Fibroblast of villous mesenchyme (primary cell): ENCODE measurements around the gene HINFP. TPM values are rescaled to one million over a fixed set of nuclear protein-coding genes. Genes with fewer than 3 reads are reported as not detected.
A peak's percentile ranks its signal among the peaks of the same experiment; 100 is the strongest.

Experiments used
- DNase-seq: peaks from one replicate; pipeline ENCODE4 v3.0.0-alpha.2; 2010; ENCODE audit warnings: low read depth
- H3K4me3 ChIP-seq: 2 replicates; pipeline ENCODE4 v1.5.1; 2011; ENCODE audit warnings: low read depth, mild to moderate bottlenecking, low read length
- CTCF ChIP-seq: IDR thresholded peaks from 2 replicates; pipeline ENCODE4 v1.5.1; 2012; ENCODE audit warnings: low read depth, mild to moderate bottlenecking, low read length; ENCODE audit not compliant: insufficient read depth
- total RNA-seq: library from RNA; depleted of rRNA; stranded (reverse); fragments of >200 nt; gene quantifications from 2 replicates; pipeline ENCODE4 v1.2.3, GENCODE V29; 2012

HINFP gene
- total RNA-seq, 1 donor, result 18.6 TPM

GRCh38 chr11:119085437-119085847 lies 35.9 kb upstream of the HINFP start:
- peak; percentile 39 for DNase-seq
- TF ChIP-seq CTCF, result no peak
- H3K4me3 ChIP-seq, result peak overlapping the region; percentile 97

GRCh38 chr11:119087123-119087522 lies 34.3 kb upstream of the HINFP start:
- DNase-seq, result no peak
- no peak overlapping the region for H3K4me3 ChIP-seq
- TF ChIP-seq CTCF, result no peak

DNA sequence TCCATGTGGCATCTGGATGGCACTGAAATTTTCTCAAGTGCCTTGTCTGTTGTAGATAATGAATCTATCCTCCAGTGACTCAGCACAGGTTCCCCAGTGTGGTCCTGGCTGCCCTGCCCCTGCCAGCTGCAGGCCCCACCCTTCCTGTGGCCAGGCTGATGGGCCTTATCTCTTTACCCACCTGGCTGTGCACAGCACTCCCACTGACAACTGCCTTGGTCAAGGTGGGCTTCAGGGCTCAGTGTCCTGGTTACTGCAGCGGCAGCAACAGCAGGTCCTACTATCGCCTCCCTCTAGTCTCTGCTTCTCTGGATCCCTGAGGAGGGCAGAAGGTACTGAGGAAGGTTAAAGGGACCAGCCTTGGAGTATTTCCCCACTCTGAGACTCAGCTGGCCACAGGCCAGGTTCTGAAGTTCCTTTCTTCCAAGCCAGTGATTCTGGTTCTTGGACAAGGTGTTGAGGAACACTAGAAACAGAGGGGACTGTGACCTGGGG lies 33.6 kb upstream of the HINFP start:
- no peak for TF ChIP-seq CTCF
- DNase-seq, result no peak
- no peak overlapping the region for H3K4me3 ChIP-seq

GRCh38 chr11:119088406-119088805 lies 33.0 kb upstream of the HINFP start:
- no peak for DNase-seq
- no peak overlapping the region for H3K4me3 ChIP-seq
- TF ChIP-seq CTCF, result no peak

DNA sequence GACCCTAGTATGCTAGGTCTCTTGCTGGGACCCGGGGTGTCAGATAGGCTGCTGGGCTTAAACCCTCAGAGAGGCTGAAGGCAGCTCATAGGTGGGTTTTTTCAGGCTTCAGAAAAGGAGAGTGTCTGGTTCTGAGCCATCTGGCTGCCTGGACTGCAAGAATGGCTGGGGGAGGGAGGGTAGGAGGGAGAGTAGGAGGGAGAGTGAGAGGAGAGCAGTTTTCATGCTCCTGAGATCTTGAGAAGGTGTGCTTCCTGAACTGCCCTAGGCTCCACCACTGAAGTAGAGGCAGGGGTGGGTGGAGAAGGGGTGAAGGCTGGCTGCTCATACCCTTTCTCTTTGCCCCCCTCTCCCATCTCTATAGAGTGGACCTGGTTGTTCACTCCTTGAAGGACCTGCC lies 32.1 kb upstream of the HINFP start:
- no peak for TF ChIP-seq CTCF

DNA sequence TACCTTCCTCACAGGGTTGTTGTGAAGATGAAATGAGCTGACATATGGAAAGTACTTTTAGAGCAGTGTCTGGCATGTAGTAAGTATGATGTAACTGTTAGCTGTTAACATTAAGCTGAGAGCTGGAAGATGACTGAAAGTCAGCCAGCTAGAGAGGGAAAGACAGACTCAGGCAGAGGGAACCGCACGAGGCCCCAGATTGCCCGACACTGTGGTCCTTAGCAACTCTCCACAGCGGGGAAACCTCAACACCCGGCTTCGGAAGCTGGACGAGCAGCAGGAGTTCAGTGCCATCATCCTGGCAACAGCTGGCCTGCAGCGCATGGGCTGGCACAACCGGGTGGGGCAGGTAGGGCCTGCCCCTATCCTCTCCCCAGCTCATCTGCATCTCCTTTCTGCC lies 30.2 kb upstream of the HINFP start:
- no peak for DNase-seq
- no peak for TF ChIP-seq CTCF
- no peak overlapping the region for H3K4me3 ChIP-seq

More for the DNA sequence above, 32.1 kb upstream of the HINFP start:
- no peak for DNase-seq
- no peak overlapping the region for H3K4me3 ChIP-seq
